HUES48 (cell line): Measurements from ENCODE around the gene GPSM3.

Source experiments
- H3K27ac ChIP-seq: one replicate; pipeline ENCODE4 v1.7.0; 2013; ENCODE audit warnings: low read depth, low read length, inconsistent platforms
- H3K27me3 ChIP-seq: 2 replicates; pipeline ENCODE4 v1.6.1; 2013; ENCODE audit warnings: mild to moderate bottlenecking, low read length; ENCODE audit not compliant: control insufficient read depth, insufficient read depth
- H3K36me3 ChIP-seq: 2 replicates; pipeline ENCODE4 v1.6.1; 2013; ENCODE audit warnings: low read length; ENCODE audit not compliant: control insufficient read depth, insufficient read depth
- H3K4me1 ChIP-seq: 2 replicates; pipeline ENCODE4 v1.6.1; 2013; ENCODE audit warnings: mild to moderate bottlenecking, low read length; ENCODE audit not compliant: control insufficient read depth, insufficient read depth
- H3K4me3 ChIP-seq: 2 replicates; pipeline ENCODE4 v1.5.1; 2013; ENCODE audit warnings: mild to moderate bottlenecking, low read depth, low read length
- H3K9ac ChIP-seq: 2 replicates; pipeline ENCODE4 v1.6.1; 2013; ENCODE audit warnings: mild to moderate bottlenecking, low read depth, low read length, moderate library complexity
- H3K9me3 ChIP-seq: 2 replicates; pipeline ENCODE4 v1.6.1; 2013; ENCODE audit warnings: low read length; ENCODE audit not compliant: control insufficient read depth, insufficient read depth

Gene GPSM3

DNA sequence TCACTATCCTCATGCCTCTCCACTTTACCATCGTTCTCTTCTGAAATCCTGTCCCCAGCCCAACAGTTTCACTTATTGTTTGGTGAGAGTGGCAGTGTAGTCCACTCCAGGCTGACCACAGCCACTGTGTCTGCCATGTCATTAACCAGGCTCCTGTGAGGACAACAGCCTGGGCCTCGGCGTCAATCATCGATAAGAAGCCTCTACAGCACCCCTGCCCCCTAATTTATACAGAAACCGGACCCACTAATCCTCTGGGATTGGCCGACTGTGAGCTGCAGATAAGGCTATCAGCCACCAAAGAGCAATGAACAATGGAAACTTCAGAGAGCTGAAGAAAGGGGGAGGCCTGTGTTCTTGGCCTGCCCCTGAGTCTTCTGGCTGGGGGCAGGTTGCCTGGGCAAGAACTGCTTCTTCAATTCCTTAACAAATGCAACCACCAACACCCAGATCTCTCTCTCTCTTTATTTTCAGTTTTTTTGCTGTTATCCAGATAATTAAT, 24.6 kb downstream of the GPSM3 start:
- Histone ChIP-seq H3K36me3 (peaks cover 56% of the 10 kb centered on the region), H3K4me3 (no peak overlapping the region), H3K27ac (peak overlapping the region; percentile 55), H3K9me3 (no peaks in the 10 kb centered on the region), H3K4me1 (no peaks in the 10 kb centered on the region), H3K9ac (no peak overlapping the region), H3K27me3 (no peaks in the 10 kb centered on the region)

DNA sequence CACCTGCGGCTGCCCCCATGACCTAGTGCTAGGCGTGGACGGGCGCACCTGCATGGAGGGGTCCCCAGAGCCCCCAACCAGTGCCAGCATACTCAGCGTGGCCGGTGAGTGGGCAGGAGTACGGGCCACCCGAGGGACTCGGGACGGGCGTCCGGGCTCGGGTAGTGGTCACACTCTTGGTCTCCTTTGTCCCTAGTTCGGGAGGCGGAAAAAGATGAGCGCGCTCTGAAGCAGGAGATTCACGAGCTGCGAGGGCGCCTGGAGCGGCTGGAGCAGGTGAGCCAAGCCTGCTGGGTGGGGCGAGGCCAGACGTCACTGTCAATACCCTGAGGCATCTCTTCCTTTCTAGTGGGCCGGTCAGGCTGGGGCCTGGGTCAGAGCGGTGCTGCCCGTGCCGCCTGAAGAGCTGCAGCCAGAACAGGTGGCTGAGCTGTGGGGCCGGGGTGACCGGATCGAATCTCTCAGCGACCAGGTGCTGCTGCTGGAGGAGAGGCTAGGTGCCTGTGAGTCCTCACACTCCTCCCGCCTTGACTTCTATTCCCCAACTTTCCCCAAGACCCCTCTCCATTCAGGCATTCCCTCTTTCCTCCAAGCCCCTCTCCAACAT, 25.2 kb downstream of the GPSM3 start:
- H3K36me3 ChIP-seq: peaks cover 54% of the 10 kb centered on the region
- H3K4me3 ChIP-seq: no peak overlapping the region
- H3K27me3 ChIP-seq: no peaks in the 10 kb centered on the region
- H3K4me1 ChIP-seq: no peaks in the 10 kb centered on the region
- H3K9me3 ChIP-seq: no peaks in the 10 kb centered on the region
- no peak overlapping the region; the same call in 1 of the 2 replicates for H3K9ac ChIP-seq
- peak overlapping the region; percentile 55 for H3K27ac ChIP-seq

GRCh38 chr6:32166411-32167061, 25.9 kb downstream of the GPSM3 start:
- no peaks in the 10 kb centered on the region for H3K4me1 ChIP-seq
- peaks cover 52% of the 10 kb centered on the region for H3K36me3 ChIP-seq
- H3K27ac ChIP-seq: no peak overlapping the region
- H3K27me3 ChIP-seq: no peaks in the 10 kb centered on the region
- H3K9me3 ChIP-seq: no peaks in the 10 kb centered on the region
- H3K4me3 ChIP-seq: no peak overlapping the region
- H3K9ac ChIP-seq: no peak overlapping the region

DNA sequence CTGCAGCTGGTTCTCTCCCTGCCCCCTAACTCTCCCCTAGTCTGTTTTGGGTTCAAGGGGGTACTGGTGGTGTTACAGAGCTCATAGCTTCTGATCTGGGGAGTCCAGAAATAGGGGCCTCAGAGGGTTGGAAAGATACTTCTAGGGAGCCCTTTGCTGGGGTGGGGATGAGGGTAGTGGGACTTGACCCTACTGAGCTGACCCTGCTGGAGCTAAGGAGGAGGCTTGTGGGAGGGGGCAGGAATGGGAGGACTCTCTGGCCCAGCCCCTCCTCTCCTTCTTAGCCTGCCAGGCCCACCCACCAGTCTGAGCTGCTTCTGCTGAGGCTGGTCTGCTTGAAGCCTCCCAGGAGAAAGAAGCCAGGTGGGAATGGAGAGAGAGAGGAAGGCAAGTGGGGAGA, 28.1 kb downstream of the GPSM3 start, which contains the start of gene EGFL8:
EGFL8 (plus strand) TSS at position 301 of the 400 bp plus-strand sequence. CDS start 1,571 bp downstream, outside the sequence.
- Histone ChIP-seq H3K9ac (no peak within 1 kb of the TSS), H3K4me1 (no peaks in the 10 kb centered on the region), H3K27ac (no peak within 1 kb of the TSS), H3K9me3 (no peaks in the 10 kb centered on the region), H3K27me3 (no peaks in the 10 kb centered on the region), H3K36me3 (peaks cover 32% of the 10 kb centered on the region), H3K4me3 (no peak within 1 kb of the TSS)

DNA sequence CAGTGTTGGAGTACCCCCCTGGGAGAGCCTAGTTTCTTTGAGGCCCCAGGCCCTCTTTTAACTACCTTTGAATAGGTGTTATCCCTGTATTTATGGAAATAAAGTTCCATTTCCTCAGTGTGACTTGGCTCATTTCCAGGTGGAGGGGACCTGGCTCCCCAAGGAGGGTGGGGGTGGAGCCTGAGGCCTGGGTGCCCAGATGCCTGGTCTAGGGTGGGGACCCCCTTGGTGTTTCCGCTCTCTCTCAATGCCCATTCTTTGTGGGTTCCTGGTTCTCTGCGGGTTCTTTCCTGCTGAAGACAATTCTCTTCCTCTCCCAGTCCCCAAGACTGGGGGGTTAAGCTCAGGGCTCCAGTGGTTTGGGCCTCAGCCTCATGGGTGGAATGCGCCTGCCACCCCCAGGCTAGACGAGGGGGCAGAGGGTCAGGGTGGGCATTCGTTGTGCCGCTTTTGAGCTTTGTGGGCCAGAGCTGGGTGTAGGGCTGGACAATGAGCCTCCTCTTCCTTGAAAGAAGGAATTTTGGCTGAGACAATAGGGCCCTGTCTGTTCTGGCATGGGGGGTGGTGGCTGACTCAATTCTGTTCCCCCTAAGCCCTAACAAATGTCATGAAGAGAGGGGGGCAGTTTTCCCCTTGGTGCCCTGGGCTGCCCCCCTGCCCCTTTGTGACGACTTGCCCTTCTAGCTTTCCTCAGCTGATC, 28.7 kb downstream of the GPSM3 start:
- H3K27ac ChIP-seq: no peak overlapping the region
- H3K27me3 ChIP-seq: no peaks in the 10 kb centered on the region
- H3K4me3 ChIP-seq: no peak overlapping the region
- H3K36me3 ChIP-seq: peaks cover 28% of the 10 kb centered on the region
- H3K4me1 ChIP-seq: no peaks in the 10 kb centered on the region
- no peaks in the 10 kb centered on the region for H3K9me3 ChIP-seq
- H3K9ac ChIP-seq: no peak overlapping the region

GRCh38 chr6:32158052-32158451, 34.4 kb downstream of the GPSM3 start:
- H3K27ac ChIP-seq: no peak overlapping the region
- H3K4me3 ChIP-seq: no peak overlapping the region
- H3K9me3 ChIP-seq: no peaks in the 10 kb centered on the region
- peaks cover 2% of the 10 kb centered on the region; the same call in 1 of the 2 replicates for H3K4me1 ChIP-seq
- H3K36me3 ChIP-seq: peaks cover 40% of the 10 kb centered on the region
- no peak overlapping the region for H3K9ac ChIP-seq
- peaks cover 1% of the 10 kb centered on the region for H3K27me3 ChIP-seq

DNA sequence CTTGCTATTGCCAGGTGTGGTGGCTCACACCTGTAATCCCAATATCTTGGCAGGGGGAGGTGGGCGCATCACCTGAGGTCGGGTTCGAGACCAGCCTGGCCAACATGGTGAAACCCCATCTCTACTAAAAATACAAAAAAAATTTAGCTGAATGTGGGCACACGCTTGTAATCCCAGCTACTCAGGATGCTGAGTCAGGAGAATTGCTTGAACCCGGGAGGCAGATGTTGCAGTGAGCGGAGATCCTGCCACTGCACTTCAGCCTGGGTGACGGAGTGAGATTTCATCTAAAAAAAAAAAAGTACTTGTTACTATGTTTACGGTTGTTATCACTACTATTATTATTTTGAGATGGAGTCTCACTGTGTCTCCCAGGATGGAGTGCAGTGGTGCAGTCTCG, 35.6 kb downstream of the GPSM3 start:
- no peak overlapping the region for H3K27ac ChIP-seq
- H3K9ac ChIP-seq: no peak overlapping the region
- peaks cover 13% of the 10 kb centered on the region for H3K27me3 ChIP-seq
- H3K9me3 ChIP-seq: no peaks in the 10 kb centered on the region
- no peak overlapping the region for H3K4me3 ChIP-seq
- H3K4me1 ChIP-seq: peaks cover 13% of the 10 kb centered on the region
- peaks cover 36% of the 10 kb centered on the region for H3K36me3 ChIP-seq

DNA sequence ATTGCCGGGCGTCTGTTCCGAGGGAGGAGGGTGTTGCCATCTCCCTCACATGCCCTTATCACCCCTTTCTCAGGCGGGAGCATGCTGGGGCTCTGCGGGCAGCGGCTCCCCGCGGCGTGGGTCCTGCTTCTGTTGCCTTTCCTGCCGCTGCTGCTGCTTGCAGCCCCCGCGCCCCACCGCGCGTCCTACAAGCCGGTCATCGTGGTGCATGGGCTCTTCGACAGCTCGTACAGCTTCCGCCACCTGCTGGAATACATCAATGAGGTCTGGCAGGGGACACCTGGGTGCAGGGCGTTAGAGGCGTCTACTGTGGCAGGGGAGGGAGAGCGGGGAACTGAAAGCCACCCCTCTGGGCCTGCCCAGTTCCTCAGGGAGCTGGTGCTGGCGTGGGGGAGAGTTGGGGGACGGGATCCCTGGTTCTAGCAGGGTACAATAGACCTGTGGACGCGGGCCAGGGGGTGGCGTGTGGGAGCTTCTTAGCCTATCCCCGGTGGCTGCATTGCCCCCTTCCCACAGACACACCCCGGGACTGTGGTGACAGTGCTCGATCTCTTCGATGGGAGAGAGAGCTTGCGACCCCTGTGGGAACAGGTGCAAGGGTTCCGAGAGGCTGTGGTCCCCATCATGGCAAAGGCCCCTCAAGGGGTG, 37.8 kb downstream of the GPSM3 start:
- Histone ChIP-seq H3K4me1 (peaks cover 26% of the 10 kb centered on the region), H3K27me3 (peaks cover 33% of the 10 kb centered on the region), H3K9me3 (no peaks in the 10 kb centered on the region), H3K4me3 (peak overlapping the region; percentile 97), H3K36me3 (peaks cover 34% of the 10 kb centered on the region), H3K9ac (peak overlapping the region; percentile 90), H3K27ac (peak overlapping the region; percentile 94)

GRCh38 chr6:32153564-32154513, 38.6 kb downstream of the GPSM3 start, which contains the start of gene PPT2:
TSS of gene PPT2 (plus strand) at chr6:32154141. CDS start at chr6:32154595, 454 bp downstream.
- Histone ChIP-seq H3K4me3 (peak within 1 kb of the TSS; percentile 97), H3K9ac (peak within 1 kb of the TSS; percentile 90), H3K27me3 (peaks cover 41% of the 10 kb centered on the region), H3K4me1 (peaks cover 27% of the 10 kb centered on the region), H3K9me3 (no peaks in the 10 kb centered on the region), H3K27ac (peak within 1 kb of the TSS; percentile 94), H3K36me3 (peaks cover 32% of the 10 kb centered on the region)
